Endodermal cell (in vitro differentiated cells): ENCODE data around the gene MAP10. TPM values are rescaled to one million over a fixed set of nuclear protein-coding genes. Genes with fewer than 3 reads are reported as not detected.

Source experiments
- DNase-seq: peaks from one replicate; pipeline ENCODE4 v3.0.0-alpha.2; 2017
- H3K27ac ChIP-seq: 2 replicates; pipeline ENCODE4 v1.5.1; 2013; ENCODE audit warnings: mild to moderate bottlenecking, low read depth, low read length, moderate library complexity
- H3K27me3 ChIP-seq: 2 replicates; pipeline ENCODE4 v1.6.1; 2013; ENCODE audit warnings: mild to moderate bottlenecking, low read length, moderate library complexity; ENCODE audit not compliant: insufficient read depth, control insufficient read depth, poor library complexity, severe bottlenecking
- H3K36me3 ChIP-seq: 2 replicates; pipeline ENCODE4 v1.7.0; 2013; ENCODE audit warnings: mild to moderate bottlenecking, low read length, moderate library complexity; ENCODE audit not compliant: control insufficient read depth, insufficient read depth
- H3K4me1 ChIP-seq: one replicate; pipeline ENCODE4 v1.7.0; 2013; ENCODE audit warnings: low read length; ENCODE audit not compliant: control insufficient read depth, insufficient read depth
- H3K4me3 ChIP-seq: 2 replicates; pipeline ENCODE4 v1.5.1; 2013; ENCODE audit warnings: mild to moderate bottlenecking, low read length, moderate library complexity
- H3K9ac ChIP-seq: 2 replicates; pipeline ENCODE4 v1.6.1; 2013; ENCODE audit warnings: mild to moderate bottlenecking, low read length, moderate library complexity; ENCODE audit not compliant: poor library complexity, severe bottlenecking; ENCODE audit errors: extremely low read depth
- H3K9me3 ChIP-seq: 2 replicates; pipeline ENCODE4 v1.6.1; 2013; ENCODE audit warnings: mild to moderate bottlenecking, low read length, moderate library complexity; ENCODE audit not compliant: control insufficient read depth
- H3K27ac Mint-ChIP-seq: 2 replicates; pipeline ENCODE4 v1.8.0; 2020; ENCODE audit warnings: mixed read lengths
- H3K27me3 Mint-ChIP-seq: 2 replicates; pipeline ENCODE4 v1.8.0; 2021; ENCODE audit warnings: mild to moderate bottlenecking, mixed read lengths; ENCODE audit not compliant: insufficient read depth
- H3K36me3 Mint-ChIP-seq: 2 replicates; pipeline ENCODE4 v1.8.0; 2020; ENCODE audit warnings: low read depth, mixed read lengths
- H3K4me1 Mint-ChIP-seq: 2 replicates; pipeline ENCODE4 v1.8.0; 2020; ENCODE audit warnings: mixed read lengths
- H3K4me3 Mint-ChIP-seq: 2 replicates; pipeline ENCODE4 v1.8.0; 2020; ENCODE audit warnings: mild to moderate bottlenecking, moderate library complexity, mixed read lengths
- H3K9me3 Mint-ChIP-seq: 2 replicates; pipeline ENCODE4 v1.8.0; 2020; ENCODE audit warnings: mild to moderate bottlenecking, mixed read lengths
- CTCF ChIP-seq: fragments of 200-600 bp; sonication (generic); conservative IDR thresholded peaks from 2 replicates; pipeline ENCODE4 v1.5.0; 2021; ENCODE audit warnings: antibody characterized with exemption, mild to moderate bottlenecking
- WGBS, 2 experiments: methylation state at CpG; one replicate each; pipeline versions ENCODE4 v1.1.5 to v1.1.7; 2013; ENCODE audit warnings: missing lambda C conversion rate in 2 of 2, mixed read lengths in 1 of 2; ENCODE audit not compliant: insufficient coverage in 1 of 2, insufficient read length in 1 of 2; 5-methylcytosine and 5-hydroxymethylcytosine counted together
- total RNA-seq, 2 donors: library from RNA; stranded (reverse); fragmentation: NEBNext Ultra II Directional in 1 of 2; extraction: Animal tissue kit (Norgen Biotek cat#: 25700) in 1 of 2; gene quantifications; 2 replicates in 1 of 2; 3 replicates in 1 of 2; pipeline ENCODE4 v1.2.1, GENCODE V29; 2021

Gene MAP10
- total RNA-seq, 2 donors from 2014 or later: 2.9 to 3.9 TPM

DNA sequence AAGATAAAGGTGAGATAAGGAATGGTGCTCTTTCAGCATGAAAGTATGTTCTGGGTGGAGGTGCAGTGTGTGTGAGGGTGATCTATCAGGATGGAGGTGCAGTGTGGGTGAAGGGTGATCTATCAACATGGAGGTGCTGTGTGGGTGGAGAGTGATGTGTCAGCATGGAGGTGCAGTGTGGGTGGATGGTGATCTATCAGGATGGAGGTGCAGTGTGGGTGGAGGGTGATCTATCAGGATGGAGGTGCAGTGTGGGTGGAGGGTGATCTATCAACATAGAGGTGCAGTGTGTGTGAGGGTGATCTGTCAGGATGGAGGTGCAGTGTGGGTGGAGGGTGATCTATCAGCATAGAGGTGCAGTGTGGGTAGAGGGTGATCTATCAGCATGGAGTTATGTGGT is 12.3 kb upstream of the MAP10 start:
- Mint-ChIP-seq H3K27ac (no peak overlapping the region), H3K4me1 (no peaks in the 10 kb centered on the region)

GRCh38 chr1:232793944-232794343 is 11.3 kb upstream of the MAP10 start:
- no peak for TF ChIP-seq CTCF
- Mint-ChIP-seq H3K36me3 (no peaks in the 10 kb centered on the region), H3K27ac (no peak overlapping the region), H3K4me1 (no peaks in the 10 kb centered on the region), H3K27me3 (peaks cover 2% of the 10 kb centered on the region), H3K9me3 (no peaks in the 10 kb centered on the region), H3K4me3 (no peak overlapping the region)
- Histone ChIP-seq H3K4me1 (no peaks in the 10 kb centered on the region), H3K9ac (no peak overlapping the region), H3K27me3 (peaks cover 12% of the 10 kb centered on the region), H3K4me3 (no peak overlapping the region), H3K27ac (no peak overlapping the region), H3K9me3 (no peaks in the 10 kb centered on the region), H3K36me3 (no peaks in the 10 kb centered on the region)
- WGBS, 2 experiments: 73% methylated on average over 3 of the region's 3 CpGs; no CpG with 5 or more reads in 1 of the 2 experiments
- DNase-seq: no peak

More for the DNA sequence above, 12.3 kb upstream of the MAP10 start:
- no peaks in the 10 kb centered on the region for H3K4me1 ChIP-seq
- no peaks in the 10 kb centered on the region for H3K36me3 ChIP-seq
- H3K27ac ChIP-seq: no peak overlapping the region
- no peaks in the 10 kb centered on the region for H3K9me3 ChIP-seq
- no peak overlapping the region for H3K9ac ChIP-seq
- no peak for DNase-seq
- no peak for TF ChIP-seq CTCF
- no peaks in the 10 kb centered on the region for H3K9me3 Mint-ChIP-seq
- no peaks in the 10 kb centered on the region for H3K36me3 Mint-ChIP-seq
- H3K4me3 ChIP-seq: no peak overlapping the region
- H3K4me3 Mint-ChIP-seq: no peak overlapping the region
- H3K27me3 Mint-ChIP-seq: peaks cover 9% of the 10 kb centered on the region
- peaks cover 12% of the 10 kb centered on the region for H3K27me3 ChIP-seq

DNA sequence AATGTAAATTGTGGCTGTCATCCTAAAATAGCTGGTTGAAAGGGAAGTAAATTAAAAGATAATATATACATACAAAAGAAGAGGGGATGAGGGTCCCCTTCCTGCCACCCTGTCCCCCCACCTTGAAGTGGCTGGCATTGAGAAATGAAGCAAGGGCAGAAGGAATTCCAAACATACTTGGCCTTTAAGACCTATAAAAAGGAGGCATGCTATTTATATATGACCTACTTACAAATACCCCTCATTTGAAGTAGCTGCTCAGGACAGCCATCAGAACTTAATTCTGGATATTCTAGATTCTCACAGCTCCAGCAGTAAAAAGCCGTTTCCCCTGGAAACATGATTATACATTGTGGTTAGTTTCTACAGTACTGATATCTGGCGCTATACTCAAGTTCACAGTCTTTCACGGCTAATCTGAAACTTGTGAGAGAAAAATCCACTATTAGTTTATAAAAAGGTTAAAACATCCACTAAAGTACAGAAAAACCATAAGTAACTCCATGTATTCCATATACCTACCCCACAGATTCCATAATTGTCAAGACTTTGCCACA is 9.6 kb upstream of the MAP10 start:
- no peaks in the 10 kb centered on the region for H3K9me3 ChIP-seq
- no peaks in the 10 kb centered on the region for H3K36me3 ChIP-seq
- H3K27ac ChIP-seq: no peak overlapping the region
- Mint-ChIP-seq H3K36me3 (no peaks in the 10 kb centered on the region), H3K9me3 (no peaks in the 10 kb centered on the region), H3K27ac (no peak overlapping the region), H3K4me3 (no peak overlapping the region), H3K4me1 (no peaks in the 10 kb centered on the region), H3K27me3 (peaks cover 2% of the 10 kb centered on the region)
- no peak for DNase-seq
- peaks cover 10% of the 10 kb centered on the region for H3K27me3 ChIP-seq
- no peaks in the 10 kb centered on the region for H3K4me1 ChIP-seq
- TF ChIP-seq CTCF: no peak
- H3K4me3 ChIP-seq: no peak overlapping the region
- no peak overlapping the region for H3K9ac ChIP-seq
- WGBS, 2 experiments: 95% methylated on average over 3 of the region's 3 CpGs; no CpG with 5 or more reads in 1 of the 2 experiments
